Measurements from ENCODE around the gene SEMA4D. TPM values are rescaled to one million over a fixed set of nuclear protein-coding genes. Genes with fewer than 3 reads are reported as not detected.

SEMA4D gene
- total and polyA plus RNA-seq, 4 donors, result 1.4 to 26.2 (median 13.5) TPM

- intact Hi-C loops (cut with DNase I), result no loop called here
- Histone ChIP-seq H3K4me3 (ENCODE audit: low read length in 2 of 2) (no peak overlapping the region), H3K36me3 (ENCODE audit: control insufficient read depth in 1 of 2, insufficient read depth in 2 of 2, low read length in 1 of 2) (no peaks in the 10 kb centered on the region), H3K4me1 (ENCODE audit: control insufficient read depth in 1 of 2, insufficient read depth in 2 of 2, low read length in 2 of 2) (no peaks in the 10 kb centered on the region), H3K27ac (ENCODE audit: low read depth in 1 of 2, low read length in 2 of 2) (no peak overlapping the region), H3K27me3 (ENCODE audit: control insufficient read depth in 1 of 2, insufficient read depth in 2 of 2, low read length in 1 of 2) (no peaks in the 10 kb centered on the region), H3K9me3 (ENCODE audit: control insufficient read depth, low read length) (no peaks in the 10 kb centered on the region)
- ATAC-seq (ENCODE audit: low FRiP score), result no peak
- WGBS, 2 donors, result 83 to 87% methylated on average over 7 of the region's 7 CpGs
- peak in 1 of 2 donors; percentile 30 for DNase-seq
These were observed 72.0 kb downstream of the SEMA4D start for GRCh38 chr9:89425921-89426383.

- H3K9me3 ChIP-seq (ENCODE audit: control insufficient read depth, low read length), result no peaks in the 10 kb centered on the region
- 71% methylated on average over 9 of the region's 9 CpGs for WGBS, 2 donors
- H3K27ac ChIP-seq (ENCODE audit: low read depth in 1 of 2, low read length in 2 of 2), result no peak overlapping the region
- H3K4me1 ChIP-seq (ENCODE audit: control insufficient read depth in 1 of 2, insufficient read depth in 2 of 2, low read length in 2 of 2), result no peaks in the 10 kb centered on the region
- ATAC-seq (ENCODE audit: low FRiP score) (no peak), DNase-seq (no peak)
- H3K27me3 ChIP-seq (ENCODE audit: control insufficient read depth in 1 of 2, insufficient read depth in 2 of 2, low read length in 1 of 2), result no peaks in the 10 kb centered on the region
- intact Hi-C loops (cut with DNase I), result no loop called here
- no peaks in the 10 kb centered on the region for H3K36me3 ChIP-seq (ENCODE audit: control insufficient read depth in 1 of 2, insufficient read depth in 2 of 2, low read length in 1 of 2)
- no peak overlapping the region for H3K4me3 ChIP-seq (ENCODE audit: low read length in 2 of 2)
These were observed 72.7 kb downstream of the SEMA4D start for GRCh38 chr9:89425024-89425805.

GRCh38 chr9:89422151-89422975, 75.5 kb downstream of the SEMA4D start:
- 81 to 87% methylated on average over 16 of the region's 16 CpGs for WGBS, 2 donors
- no peaks in the 10 kb centered on the region for H3K9me3 ChIP-seq (ENCODE audit: control insufficient read depth, low read length)
- no peak overlapping the region for H3K27ac ChIP-seq (ENCODE audit: low read depth in 1 of 2, low read length in 2 of 2)
- H3K4me3 ChIP-seq (ENCODE audit: low read length in 2 of 2), result no peak overlapping the region
- no peak for DNase-seq
- no peaks in the 10 kb centered on the region for H3K4me1 ChIP-seq (ENCODE audit: control insufficient read depth in 1 of 2, insufficient read depth in 2 of 2, low read length in 2 of 2)
- ATAC-seq (ENCODE audit: low FRiP score), result no peak
- H3K27me3 ChIP-seq (ENCODE audit: control insufficient read depth in 1 of 2, insufficient read depth in 2 of 2, low read length in 1 of 2), result no peaks in the 10 kb centered on the region
- H3K36me3 ChIP-seq (ENCODE audit: control insufficient read depth in 1 of 2, insufficient read depth in 2 of 2, low read length in 1 of 2), result no peaks in the 10 kb centered on the region
- intact Hi-C loops (cut with DNase I), result no loop called here

- no peak overlapping the region for H3K27ac ChIP-seq (ENCODE audit: low read depth in 1 of 2, low read length in 2 of 2)
- H3K4me3 ChIP-seq (ENCODE audit: low read length in 2 of 2), result no peak overlapping the region
- intact Hi-C loops (cut with DNase I), result no loop called here
- no peak for ATAC-seq (ENCODE audit: low FRiP score)
- DNase-seq, result no peak
- no peaks in the 10 kb centered on the region for H3K27me3 ChIP-seq (ENCODE audit: control insufficient read depth in 1 of 2, insufficient read depth in 2 of 2, low read length in 1 of 2)
- 87 to 89% methylated on average over 6 of the region's 6 CpGs for WGBS, 2 donors
- no peaks in the 10 kb centered on the region for H3K36me3 ChIP-seq (ENCODE audit: control insufficient read depth in 1 of 2, insufficient read depth in 2 of 2, low read length in 1 of 2)
- H3K9me3 ChIP-seq (ENCODE audit: control insufficient read depth, low read length), result no peaks in the 10 kb centered on the region
- no peaks in the 10 kb centered on the region for H3K4me1 ChIP-seq (ENCODE audit: control insufficient read depth in 1 of 2, insufficient read depth in 2 of 2, low read length in 2 of 2)
These were observed 76.3 kb downstream of the SEMA4D start for GRCh38 chr9:89421595-89421994.

GRCh38 chr9:89420397-89421178, 77.3 kb downstream of the SEMA4D start:
- ATAC-seq (ENCODE audit: low FRiP score), result no peak
- intact Hi-C loops (cut with DNase I), result no loop called here
- Histone ChIP-seq H3K4me3 (ENCODE audit: low read length in 2 of 2) (no peak overlapping the region), H3K9me3 (ENCODE audit: control insufficient read depth, low read length) (no peaks in the 10 kb centered on the region), H3K27me3 (ENCODE audit: control insufficient read depth in 1 of 2, insufficient read depth in 2 of 2, low read length in 1 of 2) (no peaks in the 10 kb centered on the region), H3K27ac (ENCODE audit: low read depth in 1 of 2, low read length in 2 of 2) (no peak overlapping the region), H3K4me1 (ENCODE audit: control insufficient read depth in 1 of 2, insufficient read depth in 2 of 2, low read length in 2 of 2) (no peaks in the 10 kb centered on the region), H3K36me3 (ENCODE audit: control insufficient read depth in 1 of 2, insufficient read depth in 2 of 2, low read length in 1 of 2) (no peaks in the 10 kb centered on the region)
- peak in 1 of 2 donors; percentile 11 for DNase-seq
- 89 to 90% methylated on average over 9 of the region's 9 CpGs for WGBS, 2 donors

GRCh38 chr9:89419978-89420394, 77.9 kb downstream of the SEMA4D start:
- Histone ChIP-seq H3K9me3 (ENCODE audit: control insufficient read depth, low read length) (no peaks in the 10 kb centered on the region), H3K4me1 (ENCODE audit: control insufficient read depth in 1 of 2, insufficient read depth in 2 of 2, low read length in 2 of 2) (no peaks in the 10 kb centered on the region)
- peak in 1 of 2 donors; percentile 21 for DNase-seq

GRCh38 chr9:89418882-89419640, 78.9 kb downstream of the SEMA4D start:
- intact Hi-C loops (cut with DNase I), result no loop called here
- H3K36me3 ChIP-seq (ENCODE audit: control insufficient read depth in 1 of 2, insufficient read depth in 2 of 2, low read length in 1 of 2), result no peaks in the 10 kb centered on the region
- peak in 1 of 2 donors; percentile 50 for DNase-seq

More at GRCh38 chr9:89419978-89420394, 77.9 kb downstream of the SEMA4D start:
- intact Hi-C loops (cut with DNase I), result no loop called here
- Histone ChIP-seq H3K4me3 (ENCODE audit: low read length in 2 of 2) (no peak overlapping the region), H3K36me3 (ENCODE audit: control insufficient read depth in 1 of 2, insufficient read depth in 2 of 2, low read length in 1 of 2) (no peaks in the 10 kb centered on the region), H3K27ac (ENCODE audit: low read depth in 1 of 2, low read length in 2 of 2) (no peak overlapping the region), H3K27me3 (ENCODE audit: control insufficient read depth in 1 of 2, insufficient read depth in 2 of 2, low read length in 1 of 2) (no peaks in the 10 kb centered on the region)
- 73 to 95% methylated on average over 6 of the region's 6 CpGs for WGBS, 2 donors
- ATAC-seq (ENCODE audit: low FRiP score), result no peak

GRCh38 chr9:89418474-89418845, 79.5 kb downstream of the SEMA4D start:
- Histone ChIP-seq H3K9me3 (ENCODE audit: control insufficient read depth, low read length) (no peaks in the 10 kb centered on the region), H3K27me3 (ENCODE audit: control insufficient read depth in 1 of 2, insufficient read depth in 2 of 2, low read length in 1 of 2) (no peaks in the 10 kb centered on the region), H3K36me3 (ENCODE audit: control insufficient read depth in 1 of 2, insufficient read depth in 2 of 2, low read length in 1 of 2) (no peaks in the 10 kb centered on the region), H3K4me1 (ENCODE audit: control insufficient read depth in 1 of 2, insufficient read depth in 2 of 2, low read length in 2 of 2) (no peaks in the 10 kb centered on the region), H3K4me3 (ENCODE audit: low read length in 2 of 2) (no peak overlapping the region), H3K27ac (ENCODE audit: low read depth in 1 of 2, low read length in 2 of 2) (no peak overlapping the region)
- 72 to 74% methylated on average over 9 of the region's 9 CpGs for WGBS, 2 donors
- ATAC-seq (ENCODE audit: low FRiP score) (no peak), DNase-seq (no peak)
- intact Hi-C loops (cut with DNase I), result no loop called here

More at GRCh38 chr9:89418882-89419640, 78.9 kb downstream of the SEMA4D start:
- Histone ChIP-seq H3K4me3 (ENCODE audit: low read length in 2 of 2) (no peak overlapping the region), H3K27ac (ENCODE audit: low read depth in 1 of 2, low read length in 2 of 2) (no peak overlapping the region), H3K4me1 (ENCODE audit: control insufficient read depth in 1 of 2, insufficient read depth in 2 of 2, low read length in 2 of 2) (no peaks in the 10 kb centered on the region), H3K9me3 (ENCODE audit: control insufficient read depth, low read length) (no peaks in the 10 kb centered on the region), H3K27me3 (ENCODE audit: control insufficient read depth in 1 of 2, insufficient read depth in 2 of 2, low read length in 1 of 2) (no peaks in the 10 kb centered on the region)
- ATAC-seq (ENCODE audit: low FRiP score), result no peak
- WGBS, 2 donors, result 76 to 84% methylated on average over 20 to 21 of the region's 21 CpGs

Data from aorta (tissue), 5 donors.